A673 (cell line): ENCODE results near the gene TRAK1.

Experiments used
- CTCF ChIP-seq: fragments of 300-800, 200-600 bp; sonication (generic); conservative IDR thresholded peaks from 2 replicates; pipeline ENCODE4 v1.5.1; 2017; ENCODE audit warnings: low read depth, mild to moderate bottlenecking, antibody characterized with exemption, low read length, moderate library complexity, mixed read lengths
- EZH2 ChIP-seq: fragments of 200-600 bp; sonication (generic); IDR thresholded peaks from 2 replicates; pipeline ENCODE4 v1.6.1; 2017; ENCODE audit warnings: borderline replicate concordance, low read depth, mild to moderate bottlenecking, mixed read lengths, antibody characterized with exemption, low read length; ENCODE audit not compliant: poor library complexity, severe bottlenecking

- no peak for TF ChIP-seq CTCF
- TF ChIP-seq EZH2: no peak
These were observed 39.3 kb downstream of the TRAK1 start for GRCh38 chr3:42130329-42131070.
